Muscle layer of duodenum (tissue), 2 donors: ENCODE measurements around the gene CACNB2.
"Not testable (repeated sequence)": the region's sequence is repeated elsewhere in the genome, so short reads cannot be mapped to it uniquely, and the experiment has no call there.

Source experiments
- H3K27ac ChIP-seq: one replicate; pipeline ENCODE4 v1.7.0; 2013; ENCODE audit warnings: mild to moderate bottlenecking, low read length
- H3K27me3 ChIP-seq: one replicate; pipeline ENCODE4 v1.7.0; 2013; ENCODE audit warnings: low read depth, mild to moderate bottlenecking, control low read depth, low read length
- H3K36me3 ChIP-seq, 2 donors: one replicate each; pipeline ENCODE4 v1.7.0; 2013; ENCODE audit warnings: low read length in 2 of 2, control low read depth in 1 of 2, mild to moderate bottlenecking in 1 of 2; ENCODE audit not compliant: insufficient read depth in 2 of 2, control insufficient read depth in 1 of 2
- H3K4me1 ChIP-seq, 2 donors: one replicate each; pipeline ENCODE4 v1.7.0; 2013; ENCODE audit warnings: low read length in 2 of 2, mild to moderate bottlenecking in 2 of 2, control low read depth in 1 of 2, moderate library complexity in 1 of 2; ENCODE audit not compliant: insufficient read depth in 2 of 2, control insufficient read depth in 1 of 2
- H3K4me3 ChIP-seq, 2 donors: one replicate each; pipeline ENCODE4 v1.7.0; 2013; ENCODE audit warnings: low read length in 2 of 2, low read depth in 1 of 2, mild to moderate bottlenecking in 1 of 2
- H3K9me3 ChIP-seq, 2 donors: one replicate each; pipeline ENCODE4 v1.7.0; 2013; ENCODE audit warnings: low read length in 2 of 2, control low read depth in 1 of 2, mild to moderate bottlenecking in 1 of 2; ENCODE audit not compliant: control insufficient read depth in 1 of 2
- donor health status: healthy.

Gene CACNB2

GRCh38 chr10:18164748-18165361 is 24.6 kb downstream of the CACNB2 start:
- H3K27me3 ChIP-seq = no peaks in the 10 kb centered on the region
- H3K4me3 ChIP-seq = peak overlapping the region in 1 of 2 donors; percentile 29
- H3K36me3 ChIP-seq = no peaks in the 10 kb centered on the region
- H3K27ac ChIP-seq = peak overlapping the region; percentile 73
- no peaks in the 10 kb centered on the region for H3K9me3 ChIP-seq
- H3K4me1 ChIP-seq = peaks cover 7 to 11% of the 10 kb centered on the region in 2 donors

- no peaks in the 10 kb centered on the region for H3K27me3 ChIP-seq
- H3K9me3 ChIP-seq = no peaks in the 10 kb centered on the region
- H3K36me3 ChIP-seq = no peaks in the 10 kb centered on the region
- H3K4me3 ChIP-seq = no peak overlapping the region
- H3K4me1 ChIP-seq = peaks cover 0 to 24% of the 10 kb centered on the region in 2 donors
- H3K27ac ChIP-seq = peak overlapping the region; percentile 84
Observed at GRCh38 chr10:18178854-18179483, 38.7 kb downstream of the CACNB2 start.

- peaks cover 0 to 27% of the 10 kb centered on the region in 2 donors for H3K4me1 ChIP-seq
- H3K36me3 ChIP-seq = no peaks in the 10 kb centered on the region
- H3K9me3 ChIP-seq = no peaks in the 10 kb centered on the region
- H3K27me3 ChIP-seq = no peaks in the 10 kb centered on the region
- H3K4me3 ChIP-seq = no peak overlapping the region
- peak overlapping the region; percentile 84 for H3K27ac ChIP-seq
Observed at GRCh38 chr10:18179891-18180290, 39.7 kb downstream of the CACNB2 start.

- not testable (repeated sequence) for H3K27ac ChIP-seq, H3K36me3 ChIP-seq, H3K27me3 ChIP-seq, H3K9me3 ChIP-seq, H3K4me3 ChIP-seq
- H3K4me1 ChIP-seq = peaks cover 0 to 28% of the 10 kb centered on the region in 2 donors
Observed at GRCh38 chr10:18181382-18181781, 41.2 kb downstream of the CACNB2 start.

- Histone ChIP-seq H3K36me3 (no peaks in the 10 kb centered on the region), H3K4me3 (no peak overlapping the region), H3K27me3 (no peaks in the 10 kb centered on the region), H3K27ac (peak overlapping the region; percentile 19), H3K4me1 (peaks cover 0 to 8% of the 10 kb centered on the region in 2 donors), H3K9me3 (no peaks in the 10 kb centered on the region)
Observed at GRCh38 chr10:18185621-18186020, 45.4 kb downstream of the CACNB2 start.

GRCh38 chr10:18190840-18191239 is 50.6 kb downstream of the CACNB2 start:
- H3K27ac ChIP-seq = no peak overlapping the region
- no peaks in the 10 kb centered on the region for H3K27me3 ChIP-seq
- no peaks in the 10 kb centered on the region for H3K9me3 ChIP-seq
- peaks cover 0 to 5% of the 10 kb centered on the region in 2 donors for H3K4me1 ChIP-seq
- no peaks in the 10 kb centered on the region for H3K36me3 ChIP-seq
- no peak overlapping the region for H3K4me3 ChIP-seq

GRCh38 chr10:18194634-18195033 is 54.4 kb downstream of the CACNB2 start:
- no peaks in the 10 kb centered on the region for H3K27me3 ChIP-seq
- H3K27ac ChIP-seq = no peak overlapping the region
- no peak overlapping the region for H3K4me3 ChIP-seq
- peaks cover 0 to 8% of the 10 kb centered on the region in 2 donors for H3K4me1 ChIP-seq
- no peaks in the 10 kb centered on the region for H3K9me3 ChIP-seq
- H3K36me3 ChIP-seq = no peaks in the 10 kb centered on the region

- Histone ChIP-seq H3K9me3 (no peaks in the 10 kb centered on the region), H3K27me3 (no peaks in the 10 kb centered on the region), H3K36me3 (no peaks in the 10 kb centered on the region), H3K27ac (peak overlapping the region; percentile 68), H3K4me1 (peaks cover 0 to 8% of the 10 kb centered on the region in 2 donors), H3K4me3 (no peak overlapping the region)
Observed at GRCh38 chr10:18195060-18195799, 55.0 kb downstream of the CACNB2 start.

GRCh38 chr10:18196806-18197550 is 56.8 kb downstream of the CACNB2 start:
- H3K27me3 ChIP-seq = no peaks in the 10 kb centered on the region
- H3K9me3 ChIP-seq = no peaks in the 10 kb centered on the region
- H3K4me1 ChIP-seq = peaks cover 0 to 8% of the 10 kb centered on the region in 2 donors
- peak overlapping the region; percentile 73 for H3K27ac ChIP-seq
- no peak overlapping the region for H3K4me3 ChIP-seq
- H3K36me3 ChIP-seq = no peaks in the 10 kb centered on the region

- H3K4me3 ChIP-seq = no peak overlapping the region
- H3K27me3 ChIP-seq = no peaks in the 10 kb centered on the region
- H3K9me3 ChIP-seq = no peaks in the 10 kb centered on the region
- peak overlapping the region; percentile 73 for H3K27ac ChIP-seq
- H3K36me3 ChIP-seq = no peaks in the 10 kb centered on the region
- peaks cover 0 to 8% of the 10 kb centered on the region in 2 donors for H3K4me1 ChIP-seq
Observed at GRCh38 chr10:18197706-18198105, 57.5 kb downstream of the CACNB2 start.

GRCh38 chr10:18201877-18202276 is 61.7 kb downstream of the CACNB2 start:
- H3K27ac ChIP-seq = no peak overlapping the region
- H3K36me3 ChIP-seq = no peaks in the 10 kb centered on the region
- H3K27me3 ChIP-seq = no peaks in the 10 kb centered on the region
- peaks cover 0 to 6% of the 10 kb centered on the region in 2 donors for H3K4me1 ChIP-seq
- H3K4me3 ChIP-seq = no peak overlapping the region
- no peaks in the 10 kb centered on the region for H3K9me3 ChIP-seq
